ENCODE results near the gene MAP2K1. TPM values are rescaled to one million over a fixed set of nuclear protein-coding genes. Genes with fewer than 3 reads are reported as not detected.

MAP2K1 gene
- total and polyA plus RNA-seq, 9 of the 15 experiments (the other 6 are each of a cell fraction or from before 2014, with no cell fraction given) = 7.5 to 58.3 (median 30.0) TPM

GRCh38 chr15:66413579-66413978 is 26.9 kb downstream of the MAP2K1 start:
- Histone ChIP-seq H3K9ac (ENCODE audit: insufficient read depth in 1 of 2, low read depth in 2 of 2, low read length in 2 of 2) (no peak overlapping the region), H3K4me1 (replicated peaks in 1 of 2; ENCODE audit: control insufficient read depth in 2 of 2, insufficient read depth in 2 of 2, low read length in 2 of 2) (peaks cover 2 to 8% of the 10 kb centered on the region in 2 experiments; a peak in 4 of 5 replicates), H3K27me3 (ENCODE audit: control insufficient read depth in 2 of 2, insufficient read depth in 2 of 2, low read length in 2 of 2) (no peaks in the 10 kb centered on the region), H3K4me2 (ENCODE audit: insufficient read depth, low read length) (no peak overlapping the region), H3K9me3 (replicated peaks; ENCODE audit: control insufficient read depth, insufficient read depth, low read depth, low read length) (no peaks in the 10 kb centered on the region), H3K36me3 (ENCODE audit: control insufficient read depth, insufficient read depth, low read length) (0 out of 3 replicates have a peak, but pooled peaks cover 4% of the 10 kb centered on the region), H4K20me1 (replicated peaks; ENCODE audit: control insufficient read depth, insufficient read depth, low read length) (peaks cover 15% of the 10 kb centered on the region), H3K27ac (ENCODE audit: extremely low read depth, low read depth, low read length) (no peak overlapping the region), H2AFZ (ENCODE audit: low read depth, low read length) (no peak overlapping the region), H3K79me2 (ENCODE audit: control insufficient read depth, insufficient read depth, low read length) (peaks cover 92% of the 10 kb centered on the region), H3K4me3 (no peak overlapping the region), H3K9me1 (ENCODE audit: control insufficient read depth, insufficient read depth, low read length) (peaks cover 6% of the 10 kb centered on the region)
- intact Hi-C loops (cut with micrococcal nuclease) = no loop called here
- POLR2A ChIA-PET = interaction anchor here (0.6 to 1.2 kb wide), 4 partner anchors 10 to 84 kb away, joined by 3 to 6 read pairs (median 4); no protein-coding TSS in a partner anchor
- DNase-seq (ENCODE audit: extremely low read depth in 1 of 4, low spot score in 3 of 4) (no peak), ATAC-seq (no peak), FAIRE-seq (no peak)
- TF ChIP-seq KLF16 (IDR thresholded peaks at IDR 0.05) = no peak
- no peak for TF ChIP-seq SOX6 (IDR thresholded peaks at IDR 0.05)
- TF ChIP-seq EGR1 (conservative IDR thresholded peaks at IDR 0.05) = no peak
- no peak for TF ChIP-seq ZHX1 (conservative IDR thresholded peaks at IDR 0.05; ENCODE audit: low read length)
- no peak for TF ChIP-seq MCM2 (IDR thresholded peaks at IDR 0.05; ENCODE audit: low read depth)
- no peak for TF ChIP-seq POLR2A (conservative IDR thresholded peaks at IDR 0.05)
- TF ChIP-seq RBFOX2 (IDR thresholded peaks at IDR 0.05; ENCODE audit: low read depth, low read length) = no peak
- TF ChIP-seq ZNF518B (CRISPR knock-in tag; IDR thresholded peaks at IDR 0.05) = no peak
- TF ChIP-seq ZNF311 (CRISPR knock-in tag; IDR thresholded peaks at IDR 0.05) = no peak
- TF ChIP-seq ZC3H11A (IDR thresholded peaks at IDR 0.05; ENCODE audit: low read depth, low read length) = no peak
- WGBS (ENCODE audit: insufficient coverage, low coverage, missing lambda C conversion rate) = 50% methylated on average over 1 of the region's 1 CpG
- in situ Hi-C loops (cut with MboI) = no loop called here
- BruUV-seq (replicated peaks) = no TSS peak
- CTCF ChIA-PET (ENCODE audit: low intra/inter-chr PET ratio) = no interaction called here
